CD4-positive, alpha-beta T cell (primary cell): ENCODE measurements around the gene FYN. TPM values are rescaled to one million over a fixed set of nuclear protein-coding genes. Genes with fewer than 3 reads are reported as not detected.

Source experiments
- ATAC-seq: fragments of 200-7000 bp; cut with Tn5 transposase; one replicate; pipeline ENCODE4 v1.10.0; 2022; ENCODE audit warnings: mild to moderate bottlenecking; ENCODE audit not compliant: poor library complexity
- CTCF ChIA-PET: fragments of 350-600 bp; sonication (Branson Sonifier 250); formaldehyde crosslinking; loops from one replicate; lab custom pipeline; 2021; ENCODE audit warnings: antibody characterized with exemption, inconsistent platforms; lab: Charles Lee
- POLR2A ChIA-PET: fragments of 350-600 bp; sonication (Branson Sonifier 250); formaldehyde crosslinking; loops from one replicate; lab custom pipeline; 2021; ENCODE audit warnings: antibody characterized with exemption, inconsistent platforms; lab: Charles Lee
- DNase-seq, 14 experiments: peaks; one replicate each; pipeline ENCODE4 v3.0.0-alpha.2; 2013 to 2020; ENCODE audit warnings: mixed read lengths in 2 of 14
- H3K27ac ChIP-seq, 2 donors: one replicate each; pipeline versions ENCODE4 v1.5.1 to v1.7.0; 2013; ENCODE audit warnings: low read length in 2 of 2, low read depth in 1 of 2, mild to moderate bottlenecking in 1 of 2
- H3K27me3 ChIP-seq, 2 experiments: 1 replicate in 1 of 2; 2 replicates in 1 of 2; pipeline versions ENCODE4 v1.6.1 to v1.7.0; 2013; ENCODE audit warnings: low read length in 2 of 2, control low read depth in 1 of 2, mild to moderate bottlenecking in 1 of 2, moderate library complexity in 1 of 2; ENCODE audit not compliant: insufficient read depth in 2 of 2, control insufficient read depth in 1 of 2
- H3K36me3 ChIP-seq: one replicate; pipeline ENCODE4 v1.6.1; 2013; ENCODE audit warnings: low read length, control low read depth; ENCODE audit not compliant: insufficient read depth
- H3K4me1 ChIP-seq: one replicate; pipeline ENCODE4 v1.6.1; 2013; ENCODE audit warnings: low read length, control low read depth; ENCODE audit not compliant: insufficient read depth
- H3K4me3 ChIP-seq: one replicate; pipeline ENCODE4 v1.5.1; 2013; ENCODE audit warnings: mild to moderate bottlenecking, low read length, moderate library complexity
- H3K9me3 ChIP-seq, 2 experiments: 1 replicate in 1 of 2; 2 replicates in 1 of 2; pipeline versions ENCODE4 v1.6.1 to v1.7.0; 2013; ENCODE audit warnings: low read length in 2 of 2, mild to moderate bottlenecking in 2 of 2, control low read depth in 1 of 2, moderate library complexity in 1 of 2; ENCODE audit not compliant: control insufficient read depth in 1 of 2, insufficient read depth in 1 of 2
- H3K27ac Mint-ChIP-seq: one replicate; pipeline ENCODE4 v1.8.0; 2020; ENCODE audit warnings: mixed read lengths
- H3K27me3 Mint-ChIP-seq: one replicate; pipeline ENCODE4 v1.8.0; 2021; ENCODE audit warnings: mixed read lengths
- H3K36me3 Mint-ChIP-seq: one replicate; pipeline ENCODE4 v1.8.0; 2021; ENCODE audit warnings: low read depth, mixed read lengths
- H3K4me1 Mint-ChIP-seq: one replicate; pipeline ENCODE4 v1.8.0; 2021; ENCODE audit warnings: low read depth, mixed read lengths
- H3K4me3 Mint-ChIP-seq: one replicate; pipeline ENCODE4 v1.8.0; 2020; ENCODE audit warnings: mild to moderate bottlenecking, mixed read lengths
- H3K9me3 Mint-ChIP-seq: one replicate; pipeline ENCODE4 v1.8.0; 2020; ENCODE audit warnings: mixed read lengths
- CTCF ChIP-seq: fragments of 200-600 bp; IDR thresholded peaks from one replicate; pipeline ENCODE4 v1.8.0; 2022; ENCODE audit warnings: antibody characterized with exemption, mild to moderate bottlenecking
- intact Hi-C, 2 experiments: fragments of 100-400 bp; cut with DNase I in 1 of 2; cut with micrococcal nuclease in 1 of 2; formaldehyde crosslinking; loops; one replicate each; pipeline versions ENCODE4 v1.15.1 to v1.9.0; 2023 to 2025; cut with DNase I, micrococcal nuclease
- total RNA-seq, 174 experiments: library from RNA in 2 of 174; stranded (reverse) in 2 of 174; gene quantifications; one replicate each; pipeline ENCODE4 v1.2.3 and lab custom pipeline; 2021 to 2026

Gene FYN
- total RNA-seq, 2 experiments from 2014 or later, result 419 TPM

GRCh38 chr6:111646942-111647341 is 226.3 kb downstream of the FYN start:
- Histone ChIP-seq H3K4me1 (no peaks in the 10 kb centered on the region), H3K27me3 (no peaks in the 10 kb centered on the region), H3K4me3 (no peak overlapping the region), H3K9me3 (no peaks in the 10 kb centered on the region), H3K36me3 (peaks cover 8% of the 10 kb centered on the region), H3K27ac (no peak overlapping the region)
- CTCF ChIA-PET, result interaction anchor here (0.6 kb wide), 1 partner anchor 385 kb away, joined by 4 read pairs; no protein-coding TSS in a partner anchor
- no peaks in the 10 kb centered on the region for H3K9me3 Mint-ChIP-seq
- no peaks in the 10 kb centered on the region for H3K27me3 Mint-ChIP-seq
- H3K4me1 Mint-ChIP-seq, result no peaks in the 10 kb centered on the region
- H3K36me3 Mint-ChIP-seq, result peaks cover 32% of the 10 kb centered on the region
- no peak overlapping the region for H3K4me3 Mint-ChIP-seq
- intact Hi-C loops, result loop anchor here in 1 of 2 experiments (10.0 kb wide), 1 partner anchor 392 kb away; a partner anchor contains a TSS
- ATAC-seq, result no peak
- TF ChIP-seq CTCF, result no peak
- DNase-seq, result no peak
- POLR2A ChIA-PET, result no interaction called here
- no peak overlapping the region for H3K27ac Mint-ChIP-seq

GRCh38 chr6:111646034-111646433 is 227.2 kb downstream of the FYN start:
- Mint-ChIP-seq H3K9me3 (no peaks in the 10 kb centered on the region), H3K27ac (no peak overlapping the region), H3K27me3 (no peaks in the 10 kb centered on the region), H3K4me1 (no peaks in the 10 kb centered on the region), H3K36me3 (peaks cover 26% of the 10 kb centered on the region), H3K4me3 (no peak overlapping the region)
- ATAC-seq, result no peak
- ChIA-PET CTCF (interaction anchor here (0.7 kb wide), 1 partner anchor 38 kb away, joined by 3 read pairs; no protein-coding TSS in a partner anchor), POLR2A (no interaction called here)
- Histone ChIP-seq H3K36me3 (peaks cover 4% of the 10 kb centered on the region), H3K9me3 (no peaks in the 10 kb centered on the region), H3K27me3 (no peaks in the 10 kb centered on the region), H3K27ac (no peak overlapping the region), H3K4me1 (no peaks in the 10 kb centered on the region), H3K4me3 (no peak overlapping the region)
- no peak for DNase-seq
- intact Hi-C loops, result loop anchor here in 1 of 2 experiments (10.0 kb wide), 1 partner anchor 391 kb away; a partner anchor contains a TSS
- TF ChIP-seq CTCF, result no peak

- Mint-ChIP-seq H3K27ac (no peak overlapping the region), H3K9me3 (no peaks in the 10 kb centered on the region), H3K4me1 (no peaks in the 10 kb centered on the region), H3K36me3 (peaks cover 21% of the 10 kb centered on the region), H3K27me3 (no peaks in the 10 kb centered on the region), H3K4me3 (no peak overlapping the region)
- Histone ChIP-seq H3K27me3 (no peaks in the 10 kb centered on the region), H3K9me3 (no peaks in the 10 kb centered on the region), H3K4me3 (no peak overlapping the region), H3K27ac (no peak overlapping the region), H3K36me3 (no peaks in the 10 kb centered on the region), H3K4me1 (no peaks in the 10 kb centered on the region)
- CTCF ChIA-PET, result no interaction called here
- intact Hi-C loops, result loop anchor here in 1 of 2 experiments (10.0 kb wide), 1 partner anchor 390 kb away; a partner anchor contains a TSS
- no peak for DNase-seq
- no peak for ATAC-seq
- POLR2A ChIA-PET, result no interaction called here
- TF ChIP-seq CTCF, result no peak
Measured at GRCh38 chr6:111644893-111645430, 228.3 kb downstream of the FYN start.
